GM12801 (cell line): ENCODE results near the gene HHATL.

Experiments used
- CTCF ChIP-seq: IDR thresholded peaks from one replicate; pipeline ENCODE4 v1.5.1; 2011; ENCODE audit warnings: control low read depth; ENCODE audit not compliant: insufficient read length; ENCODE audit errors: extremely low read depth

HHATL gene

GRCh38 chr3:42705058-42705767, 2.6 kb upstream of the HHATL start:
- no peak for TF ChIP-seq CTCF

- no peak for TF ChIP-seq CTCF
These were observed 1.7 kb upstream of the HHATL start for GRCh38 chr3:42704136-42704841.

- no peak for TF ChIP-seq CTCF
These were observed 1.1 kb upstream of the HHATL start for GRCh38 chr3:42703695-42704025.

GRCh38 chr3:42702982-42703694, 540 bp upstream of the HHATL start:
- TF ChIP-seq CTCF: no peak

GRCh38 chr3:42701371-42702065, 1.1 kb downstream of the HHATL start:
- no peak for TF ChIP-seq CTCF

GRCh38 chr3:42700366-42701288, 2.0 kb downstream of the HHATL start:
- TF ChIP-seq CTCF: no peak
